ENCODE data around the gene AARS2. TPM values are rescaled to one million over a fixed set of nuclear protein-coding genes. Genes with fewer than 3 reads are reported as not detected.

The AARS2 gene
- total and polyA plus RNA-seq, 2 of the 8 experiments (the other 6 are each of a cell fraction or from before 2014, with no cell fraction given), result 8.6 to 20.4 TPM

DNA sequence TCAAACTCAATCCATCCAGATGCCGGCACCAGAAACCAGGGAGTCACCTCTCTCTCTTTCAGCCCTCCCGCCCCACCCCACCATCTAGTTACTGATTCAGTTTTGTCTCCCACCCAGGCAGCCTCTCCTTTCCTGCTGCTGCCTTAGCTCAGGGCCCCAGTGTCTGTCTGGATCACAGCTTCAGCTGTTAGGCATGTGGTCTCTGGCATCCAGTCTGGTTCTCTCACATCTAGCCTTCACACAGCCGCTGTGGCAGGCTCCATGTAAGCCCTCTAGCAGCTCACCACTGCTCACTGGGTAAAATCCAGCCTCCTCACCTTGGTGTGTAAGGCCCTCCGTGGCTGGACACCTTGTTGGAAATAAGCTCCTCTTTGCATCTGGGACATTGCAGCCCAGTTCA, 21.3 kb downstream of the AARS2 start (continued):
- TF ChIP-seq CHD7 (IDR thresholded peaks at IDR 0.05; ENCODE audit: insufficient replicate concordance, low read length) (no peak), GABPA (IDR thresholded peaks at IDR 0.05; ENCODE audit: borderline replicate concordance, insufficient read depth, low read length) (no peak), SAP30 (IDR thresholded peaks at IDR 0.05; ENCODE audit: insufficient read depth, insufficient replicate concordance, low read length) (no peak)
